C1 segment of cervical spinal cord (tissue), 14 donors: ENCODE data around the gene LRP8.
A peak's percentile ranks its signal among the peaks of the same experiment; 100 is the strongest.
"Not testable (repeated sequence)": the region's sequence is repeated elsewhere in the genome, so short reads cannot be mapped to it uniquely, and the experiment has no call there.

Source experiments
- DNase-seq, 14 donors: peaks; one replicate each; lab custom pipeline; 2025; lab: John Stamatoyannopoulos, UW

The LRP8 gene

GRCh38 chr1:53284224-53285020 is 43.4 kb downstream of the LRP8 start:
- no peak for DNase-seq

- not testable (repeated sequence) for DNase-seq
Observed at GRCh38 chr1:53283156-53283555, 44.7 kb downstream of the LRP8 start.

- DNase-seq: no peak
Observed at GRCh38 chr1:53281133-53281532, 46.7 kb downstream of the LRP8 start.

- DNase-seq: peak in 1 of 14 donors; percentile 72
Observed at GRCh38 chr1:53280496-53280895, 47.4 kb downstream of the LRP8 start.

- DNase-seq: peak in 1 of 14 donors; percentile 91
Observed at GRCh38 chr1:53279296-53280200, 48.3 kb downstream of the LRP8 start.

DNA sequence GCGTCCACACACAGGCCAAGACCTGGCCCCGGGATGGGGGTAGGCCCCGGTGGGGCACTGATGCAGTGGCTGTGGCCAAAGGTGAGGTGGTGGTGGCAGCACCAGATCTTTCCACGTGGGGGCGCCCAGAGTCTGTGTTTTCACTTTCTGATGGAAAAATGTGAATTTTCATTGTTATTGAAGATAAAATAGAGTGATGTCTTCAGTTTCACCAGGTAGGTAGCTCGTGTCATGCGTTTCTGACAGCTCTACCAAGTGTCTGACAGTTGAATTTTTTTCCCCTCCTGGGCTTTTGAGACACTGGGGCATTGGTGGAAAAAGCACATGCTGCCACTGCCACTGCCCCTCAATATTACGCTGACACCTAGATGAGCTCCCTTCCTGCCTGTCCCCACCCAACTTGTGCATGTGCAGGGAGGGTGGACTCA is 49.6 kb downstream of the LRP8 start:
- DNase-seq: peak in 6 of 14 donors; percentile 9 to 39 (median 22)

- DNase-seq: no peak
Observed at GRCh38 chr1:53277326-53277725, 50.5 kb downstream of the LRP8 start.

DNA sequence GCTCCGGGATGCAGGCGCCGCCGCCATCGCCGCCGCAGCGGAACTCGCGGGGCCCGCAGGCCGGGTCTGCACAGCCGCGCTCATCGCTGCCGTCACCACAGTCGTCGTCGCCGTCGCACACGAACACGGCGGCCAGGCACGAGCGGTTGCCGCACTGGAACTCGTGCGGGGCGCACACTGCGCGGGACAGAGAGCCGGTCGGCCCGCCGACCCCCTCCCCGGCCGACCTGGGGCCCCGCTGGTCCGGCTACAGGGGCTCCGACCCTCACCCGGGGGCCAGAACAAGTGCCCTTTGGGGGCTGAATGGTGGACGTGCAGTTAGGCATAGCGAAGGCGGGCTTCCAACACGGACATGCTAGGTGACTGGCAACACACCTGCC is 51.0 kb downstream of the LRP8 start:
- no peak for DNase-seq

DNA sequence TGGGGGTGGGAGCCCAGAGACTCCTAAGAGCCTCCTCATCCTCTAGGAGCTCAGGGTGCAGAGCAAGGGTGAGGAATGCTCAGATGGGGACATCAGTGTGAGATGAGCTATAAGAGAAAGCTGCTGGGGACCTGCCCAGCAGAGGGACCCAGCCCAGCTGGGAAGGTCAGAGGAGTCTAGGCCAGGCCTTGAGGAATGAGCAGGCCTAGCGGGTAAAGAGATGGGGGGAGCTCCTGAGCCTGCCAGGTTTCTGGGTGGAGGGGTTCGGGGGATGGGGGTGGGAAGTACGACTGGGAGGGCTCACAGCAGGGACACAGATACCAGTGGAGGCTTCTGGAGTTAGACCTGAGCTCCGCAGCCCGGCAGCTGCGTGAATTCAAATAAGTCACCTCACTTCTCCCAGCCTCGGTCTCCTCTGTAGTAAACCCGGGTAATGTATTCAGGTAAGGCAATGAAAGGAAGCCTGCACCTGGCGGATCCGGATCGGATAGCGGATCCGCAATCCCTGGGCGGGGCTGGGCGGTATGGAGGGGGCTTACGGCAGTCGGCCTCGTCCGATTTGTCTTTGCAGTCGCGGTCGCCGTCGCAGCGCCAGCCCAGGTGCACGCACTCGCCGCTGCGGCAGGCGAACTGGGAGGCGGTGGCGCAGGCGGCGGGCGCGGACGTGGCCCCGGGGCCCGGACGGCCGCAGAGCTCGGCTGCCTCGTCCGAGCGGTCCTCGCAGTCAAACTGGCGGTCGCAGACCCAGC is 51.5 kb downstream of the LRP8 start:
- no peak for DNase-seq

DNA sequence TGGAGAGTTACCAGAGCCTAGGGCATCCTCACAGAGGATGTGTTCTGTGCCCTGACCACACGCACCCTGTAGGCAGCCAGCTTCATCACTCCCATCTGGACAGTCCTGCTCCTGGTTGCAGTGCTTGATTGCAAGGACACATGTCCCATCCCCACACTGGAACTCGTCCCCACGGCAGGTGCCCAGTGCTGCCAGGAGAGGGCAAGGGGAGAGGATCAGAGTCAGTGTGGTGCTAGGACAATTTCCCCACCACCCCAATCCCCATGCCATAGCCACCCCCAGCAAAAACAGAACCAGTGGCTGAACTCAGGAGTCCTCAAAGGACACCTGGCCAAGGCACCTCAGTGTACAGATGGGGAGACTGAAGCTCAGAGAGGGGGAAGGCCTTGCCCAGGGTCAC is 52.3 kb downstream of the LRP8 start:
- DNase-seq: no peak

DNA sequence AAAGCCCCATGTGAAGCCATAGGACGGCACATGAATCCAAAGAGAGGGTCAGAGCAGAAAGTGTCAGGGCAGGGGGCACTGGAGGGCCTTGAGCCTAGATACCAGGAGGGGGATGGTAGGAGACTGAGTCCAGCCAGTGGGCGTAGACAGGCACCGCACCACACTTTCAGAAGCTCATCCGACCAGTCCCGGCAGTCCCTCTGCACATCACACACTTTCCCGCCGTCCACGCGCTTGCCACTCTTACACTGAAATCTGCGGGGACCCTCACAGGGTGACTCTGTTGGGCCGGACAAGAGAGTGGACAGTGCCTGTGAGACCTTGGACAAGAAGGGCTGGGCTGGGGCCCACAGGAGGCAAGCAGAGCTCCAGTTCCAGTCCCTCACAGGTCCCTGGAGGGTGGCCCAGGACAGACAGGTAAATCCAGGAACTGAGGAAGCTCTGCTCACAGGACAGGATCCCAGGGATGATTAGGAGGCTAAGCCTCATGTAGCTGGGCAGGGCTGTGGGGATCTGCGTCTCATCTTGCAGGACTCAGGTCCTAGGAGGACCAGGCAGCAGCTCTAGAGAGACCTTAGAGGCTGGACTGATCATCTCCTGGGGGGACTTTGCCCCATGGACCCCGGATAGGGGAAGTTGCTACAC is 53.2 kb downstream of the LRP8 start:
- no peak for DNase-seq

GRCh38 chr1:53274026-53274425 is 53.8 kb downstream of the LRP8 start:
- DNase-seq: no peak

DNA sequence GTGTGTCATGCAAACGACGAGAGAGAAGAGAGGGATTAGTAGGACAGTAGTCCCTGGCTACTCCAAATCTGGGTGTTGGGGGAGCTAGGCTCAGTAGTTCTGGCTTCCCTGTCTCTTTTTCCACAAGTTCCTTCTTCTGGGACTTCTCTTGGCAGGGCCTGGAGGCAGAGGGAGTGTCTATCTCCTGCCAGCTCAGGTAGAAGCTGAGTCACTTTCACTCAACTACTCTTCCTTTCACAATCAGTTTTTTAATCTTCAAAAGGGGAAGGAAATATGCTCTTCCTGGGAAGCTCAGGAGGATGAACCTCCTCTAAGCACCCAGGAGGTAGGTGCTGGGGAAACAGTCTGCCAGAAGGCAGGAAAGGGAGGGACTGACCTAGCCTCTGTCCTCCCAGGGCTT is 54.3 kb downstream of the LRP8 start:
- DNase-seq: no peak

- no peak for DNase-seq
Observed at GRCh38 chr1:53272349-53272748, 55.5 kb downstream of the LRP8 start.

- no peak for DNase-seq
Observed at GRCh38 chr1:53271446-53272090, 56.3 kb downstream of the LRP8 start.

GRCh38 chr1:53270873-53271272 is 57.0 kb downstream of the LRP8 start:
- DNase-seq: no peak

- DNase-seq: no peak
Observed at GRCh38 chr1:53270107-53270506, 57.8 kb downstream of the LRP8 start.

DNA sequence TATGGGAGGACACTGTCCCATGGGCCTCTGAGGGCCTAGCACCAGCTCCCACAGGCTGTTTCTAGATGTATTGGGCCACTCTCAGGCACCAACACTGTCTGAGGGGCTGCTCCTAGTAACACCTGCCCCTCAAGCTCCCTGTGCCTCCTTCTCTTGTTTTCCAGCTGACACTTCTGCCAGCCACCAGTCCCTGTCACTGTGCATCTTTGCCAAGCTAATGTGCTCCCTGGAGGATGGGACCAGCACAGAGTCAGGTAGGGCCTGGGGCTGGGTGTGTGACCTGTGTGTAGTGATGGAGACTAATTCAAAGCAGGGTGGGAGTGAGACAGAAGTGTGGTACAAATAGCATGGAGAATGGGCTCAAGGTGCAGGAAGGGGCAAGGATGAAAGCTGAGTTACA is 60.1 kb downstream of the LRP8 start:
- no peak for DNase-seq

- DNase-seq: no peak
Observed at GRCh38 chr1:53266038-53266437, 61.8 kb downstream of the LRP8 start.

DNA sequence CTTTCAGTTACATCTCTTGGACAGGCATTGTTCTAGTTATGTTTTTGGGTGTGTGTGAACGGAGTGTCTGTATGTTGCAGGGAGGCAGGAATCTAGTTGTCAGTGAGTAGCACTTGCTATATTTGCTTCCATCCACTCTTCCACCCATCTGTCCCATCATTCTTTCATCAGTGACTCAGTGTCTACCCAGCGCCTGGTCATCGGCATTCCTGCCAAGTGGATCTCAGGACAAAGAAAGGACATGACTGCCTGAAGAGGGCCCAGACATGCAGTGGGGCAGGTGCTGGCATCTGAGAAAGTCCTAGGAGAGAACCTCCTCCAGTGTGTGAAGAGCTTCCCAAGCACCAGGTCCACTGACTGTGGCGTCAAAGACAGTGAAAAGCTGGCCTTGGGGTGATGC is 62.3 kb downstream of the LRP8 start:
- no peak for DNase-seq

GRCh38 chr1:53264048-53264447 is 63.8 kb downstream of the LRP8 start:
- DNase-seq: no peak
